GM19043 (cell line): ENCODE measurements around the gene CYP2C9.

ENCODE experiments used
- ATAC-seq: cut with Tn5 transposase; IDR thresholded peaks from one replicate; pipeline ENCODE4 v1.9.1; 2021; ENCODE audit warnings: low read depth; ENCODE audit not compliant: unreplicated experiment

The CYP2C9 gene

GRCh38 chr10:95035332-95036295, 97.2 kb downstream of the CYP2C9 start:
- no peak for ATAC-seq

- no peak for ATAC-seq
These were observed 100.8 kb downstream of the CYP2C9 start for GRCh38 chr10:95039281-95039680.
